ENCODE results near the gene TANK.

GRCh38 chr2:161246281-161246680, 86.1 kb downstream of the TANK start:
- TF ChIP-seq CTCF (IDR thresholded peaks at IDR 0.05; ENCODE audit: insufficient read depth, low read length, poor library complexity, severe bottlenecking): no peak
- TF ChIP-seq EZH2phosphoT487 (conservative IDR thresholded peaks at IDR 0.05; ENCODE audit: low read length): no peak

Measured in SU-DHL-6 (cell line).